ENCODE results near the gene KRTAP10-12. TPM values are rescaled to one million over a fixed set of nuclear protein-coding genes. Genes with fewer than 3 reads are reported as not detected.

Gene KRTAP10-12
- total RNA-seq, 1 experiment from 2014 or later = not detected

DNA sequence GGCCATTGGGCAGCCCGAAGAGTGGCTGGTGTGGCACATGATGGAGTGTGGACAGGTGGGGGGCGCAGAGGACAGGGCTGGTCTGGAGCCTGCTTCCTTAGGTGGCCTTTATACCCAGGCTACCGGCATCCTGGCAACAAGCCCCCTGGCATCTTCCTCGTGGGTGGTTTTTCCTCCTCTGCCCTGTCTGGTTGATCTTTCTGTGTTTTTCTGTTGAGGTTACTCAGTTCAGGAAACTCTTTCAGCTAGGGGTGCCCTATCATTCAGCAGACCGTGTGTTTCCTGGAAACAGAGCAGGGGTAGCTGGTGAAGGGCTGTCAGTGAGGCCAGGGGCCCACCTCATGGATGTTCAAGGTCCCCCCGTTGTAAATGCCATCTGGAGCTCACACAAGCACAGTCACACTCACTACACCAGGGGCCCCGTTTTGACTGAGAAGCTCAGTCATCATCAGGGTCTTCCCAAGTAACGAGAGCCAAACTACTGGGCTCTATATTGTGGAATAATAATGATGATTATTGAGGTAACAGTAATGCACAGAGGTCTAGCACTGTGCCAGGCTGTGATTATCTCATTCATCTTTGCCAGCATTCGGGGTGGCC, 42.3 kb upstream of the KRTAP10-12 start, which contains the start of gene KRTAP12-4:
KRTAP12-4 (minus strand) TSS at position 84 of the 600 bp plus-strand sequence; CDS start at position 39, 45 bp downstream.
- no TSS peak for BruUV-seq (replicated peaks)
- no peak within 1 kb of the TSS for H3K4me3 ChIP-seq (replicated peaks in 1 of 2; ENCODE audit: low read depth in 1 of 2, low read length in 2 of 2)
- H3K36me3 ChIP-seq (ENCODE audit: control insufficient read depth in 1 of 2, insufficient read depth in 2 of 2, low read length in 2 of 2) = no peaks in the 10 kb centered on the region
- no peaks in the 10 kb centered on the region for H3K4me1 ChIP-seq (ENCODE audit: control insufficient read depth in 1 of 2, insufficient read depth in 2 of 2, low read length in 2 of 2)
- no peaks in the 10 kb centered on the region for H3K9me2 ChIP-seq (ENCODE audit: insufficient read depth)
- no peak within 1 kb of the TSS for H2AFZ ChIP-seq (ENCODE audit: low read depth, low read length, poor library complexity, severe bottlenecking)
- POLR2A ChIA-PET = no interaction called here
- intact Hi-C loops (cut with micrococcal nuclease) = no loop called here
- no peak within 1 kb of the TSS for H3K9ac ChIP-seq (ENCODE audit: low read length)
- DNase-seq (ENCODE audit: low read depth, low spot score) (no peak), ATAC-seq (no peak)
- H3K27ac ChIP-seq (ENCODE audit: low read depth, low read length) = no peak within 1 kb of the TSS
- CTCF ChIA-PET = no interaction called here
- H4K20me1 ChIP-seq (ENCODE audit: insufficient read depth) = no peaks in the 10 kb centered on the region
- H3K27me3 ChIP-seq (ENCODE audit: insufficient read depth, low read length) = no peaks in the 10 kb centered on the region
- no peaks in the 10 kb centered on the region for H3K9me3 ChIP-seq (ENCODE audit: control insufficient read depth in 1 of 2, insufficient read depth in 1 of 2, low read depth in 1 of 2, low read length in 2 of 2)
- no peaks in the 10 kb centered on the region for H3K79me2 ChIP-seq (ENCODE audit: insufficient read depth, low read length)
- H3K4me2 ChIP-seq (ENCODE audit: low read length) = no peak within 1 kb of the TSS
- RAD21 ChIA-PET (ENCODE audit: low non-redundant PET in 1 of 2, low total read pairs in 2 of 2, uncharacterized antibody in 2 of 2, unreplicated experiment in 2 of 2) = no interaction called here
- TF ChIP-seq SP1 (IDR thresholded peaks at IDR 0.05; ENCODE audit: low read depth) (no peak), CBX3 (IDR thresholded peaks at IDR 0.05; ENCODE audit: low read depth) (no peak), EZH2phosphoT487 (IDR thresholded peaks at IDR 0.05; ENCODE audit: borderline replicate concordance) (no peak)
- TF ChIP-seq, protein P1, sequence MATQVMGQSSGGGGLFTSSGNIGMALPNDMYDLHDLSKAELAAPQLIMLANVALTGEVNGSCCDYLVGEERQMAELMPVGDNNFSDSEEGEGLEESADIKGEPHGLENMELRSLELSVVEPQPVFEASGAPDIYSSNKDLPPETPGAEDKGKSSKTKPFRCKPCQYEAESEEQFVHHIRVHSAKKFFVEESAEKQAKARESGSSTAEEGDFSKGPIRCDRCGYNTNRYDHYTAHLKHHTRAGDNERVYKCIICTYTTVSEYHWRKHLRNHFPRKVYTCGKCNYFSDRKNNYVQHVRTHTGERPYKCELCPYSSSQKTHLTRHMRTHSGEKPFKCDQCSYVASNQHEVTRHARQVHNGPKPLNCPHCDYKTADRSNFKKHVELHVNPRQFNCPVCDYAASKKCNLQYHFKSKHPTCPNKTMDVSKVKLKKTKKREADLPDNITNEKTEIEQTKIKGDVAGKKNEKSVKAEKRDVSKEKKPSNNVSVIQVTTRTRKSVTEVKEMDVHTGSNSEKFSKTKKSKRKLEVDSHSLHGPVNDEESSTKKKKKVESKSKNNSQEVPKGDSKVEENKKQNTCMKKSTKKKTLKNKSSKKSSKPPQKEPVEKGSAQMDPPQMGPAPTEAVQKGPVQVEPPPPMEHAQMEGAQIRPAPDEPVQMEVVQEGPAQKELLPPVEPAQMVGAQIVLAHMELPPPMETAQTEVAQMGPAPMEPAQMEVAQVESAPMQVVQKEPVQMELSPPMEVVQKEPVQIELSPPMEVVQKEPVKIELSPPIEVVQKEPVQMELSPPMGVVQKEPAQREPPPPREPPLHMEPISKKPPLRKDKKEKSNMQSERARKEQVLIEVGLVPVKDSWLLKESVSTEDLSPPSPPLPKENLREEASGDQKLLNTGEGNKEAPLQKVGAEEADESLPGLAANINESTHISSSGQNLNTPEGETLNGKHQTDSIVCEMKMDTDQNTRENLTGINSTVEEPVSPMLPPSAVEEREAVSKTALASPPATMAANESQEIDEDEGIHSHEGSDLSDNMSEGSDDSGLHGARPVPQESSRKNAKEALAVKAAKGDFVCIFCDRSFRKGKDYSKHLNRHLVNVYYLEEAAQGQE (IDR thresholded peaks at IDR 0.05; ENCODE audit: low read depth) = no peak

DNA sequence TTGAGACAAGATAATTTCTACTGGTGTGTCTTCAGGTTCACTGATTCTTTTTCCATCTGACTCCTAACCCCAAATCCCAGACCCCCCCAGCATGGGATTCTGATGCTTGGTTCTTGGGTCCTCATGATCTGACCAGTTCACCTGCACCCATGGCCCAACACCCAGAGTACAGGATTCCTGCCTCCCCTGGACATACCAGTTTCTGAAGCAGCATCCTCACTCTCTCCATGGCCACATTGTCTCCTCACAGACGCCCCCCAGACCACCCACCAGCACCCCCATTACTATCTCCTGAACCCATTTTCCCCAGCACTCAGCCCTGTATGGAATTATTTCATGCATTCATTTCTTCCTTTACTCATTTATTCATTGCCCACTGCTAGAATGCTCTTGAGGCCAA, 40.1 kb upstream of the KRTAP10-12 start:
- POLR2A ChIA-PET = no interaction called here
- Histone ChIP-seq H3K9me3 (ENCODE audit: control insufficient read depth in 1 of 2, insufficient read depth in 1 of 2, low read depth in 1 of 2, low read length in 2 of 2) (no peaks in the 10 kb centered on the region), H3K36me3 (ENCODE audit: control insufficient read depth in 1 of 2, insufficient read depth in 2 of 2, low read length in 2 of 2) (no peaks in the 10 kb centered on the region), H3K27ac (ENCODE audit: low read depth, low read length) (no peak overlapping the region), H3K9me2 (ENCODE audit: insufficient read depth) (no peaks in the 10 kb centered on the region), H4K20me1 (ENCODE audit: insufficient read depth) (no peaks in the 10 kb centered on the region), H3K79me2 (ENCODE audit: insufficient read depth, low read length) (no peaks in the 10 kb centered on the region), H3K4me2 (ENCODE audit: low read length) (no peak overlapping the region), H3K27me3 (ENCODE audit: insufficient read depth, low read length) (no peaks in the 10 kb centered on the region), H2AFZ (ENCODE audit: low read depth, low read length, poor library complexity, severe bottlenecking) (no peak overlapping the region), H3K4me3 (replicated peaks in 1 of 2; ENCODE audit: low read depth in 1 of 2, low read length in 2 of 2) (no peak overlapping the region), H3K4me1 (ENCODE audit: control insufficient read depth in 1 of 2, insufficient read depth in 2 of 2, low read length in 2 of 2) (no peaks in the 10 kb centered on the region), H3K9ac (ENCODE audit: low read length) (no peak overlapping the region)
- intact Hi-C loops (cut with micrococcal nuclease) = no loop called here
- RAD21 ChIA-PET (ENCODE audit: low non-redundant PET in 1 of 2, low total read pairs in 2 of 2, uncharacterized antibody in 2 of 2, unreplicated experiment in 2 of 2) = no interaction called here
- BruUV-seq (replicated peaks) = no TSS peak
- ATAC-seq = no peak
- DNase-seq (ENCODE audit: low read depth, low spot score) = no peak
- CTCF ChIA-PET = no interaction called here
- TF ChIP-seq, protein P2, sequence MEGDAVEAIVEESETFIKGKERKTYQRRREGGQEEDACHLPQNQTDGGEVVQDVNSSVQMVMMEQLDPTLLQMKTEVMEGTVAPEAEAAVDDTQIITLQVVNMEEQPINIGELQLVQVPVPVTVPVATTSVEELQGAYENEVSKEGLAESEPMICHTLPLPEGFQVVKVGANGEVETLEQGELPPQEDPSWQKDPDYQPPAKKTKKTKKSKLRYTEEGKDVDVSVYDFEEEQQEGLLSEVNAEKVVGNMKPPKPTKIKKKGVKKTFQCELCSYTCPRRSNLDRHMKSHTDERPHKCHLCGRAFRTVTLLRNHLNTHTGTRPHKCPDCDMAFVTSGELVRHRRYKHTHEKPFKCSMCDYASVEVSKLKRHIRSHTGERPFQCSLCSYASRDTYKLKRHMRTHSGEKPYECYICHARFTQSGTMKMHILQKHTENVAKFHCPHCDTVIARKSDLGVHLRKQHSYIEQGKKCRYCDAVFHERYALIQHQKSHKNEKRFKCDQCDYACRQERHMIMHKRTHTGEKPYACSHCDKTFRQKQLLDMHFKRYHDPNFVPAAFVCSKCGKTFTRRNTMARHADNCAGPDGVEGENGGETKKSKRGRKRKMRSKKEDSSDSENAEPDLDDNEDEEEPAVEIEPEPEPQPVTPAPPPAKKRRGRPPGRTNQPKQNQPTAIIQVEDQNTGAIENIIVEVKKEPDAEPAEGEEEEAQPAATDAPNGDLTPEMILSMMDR (IDR thresholded peaks at IDR 0.05 in 2 of 3, conservative IDR thresholded peaks at IDR 0.05 in 1 of 3; ENCODE audit: borderline replicate concordance in 1 of 3, insufficient read depth in 1 of 3, low read depth in 2 of 3, low read length in 2 of 3) = no peak
- TF ChIP-seq ZNF274 (IDR thresholded peaks at IDR 0.05; ENCODE audit: low read depth, low read length) (no peak), EZH2 (IDR thresholded peaks at IDR 0.05) (no peak), TCF7L2 (IDR thresholded peaks at IDR 0.05; ENCODE audit: borderline replicate concordance, extremely low read depth, insufficient read depth, insufficient read length) (no peak), ZFX (IDR thresholded peaks at IDR 0.05) (no peak), ELF1 (IDR thresholded peaks at IDR 0.05; ENCODE audit: borderline replicate concordance, low read depth) (no peak), CBX3 (IDR thresholded peaks at IDR 0.05; ENCODE audit: low read depth) (no peak), POLR2A (IDR thresholded peaks at IDR 0.05; ENCODE audit: borderline replicate concordance, extremely low read depth, insufficient read depth, insufficient read length) (no peak), JUND (IDR thresholded peaks at IDR 0.05) (no peak), YY1 (IDR thresholded peaks at IDR 0.05; ENCODE audit: extremely low read depth, insufficient replicate concordance, low read depth, low read length) (no peak), SP1 (IDR thresholded peaks at IDR 0.05; ENCODE audit: low read depth) (no peak)
- TF ChIP-seq, protein P3, sequence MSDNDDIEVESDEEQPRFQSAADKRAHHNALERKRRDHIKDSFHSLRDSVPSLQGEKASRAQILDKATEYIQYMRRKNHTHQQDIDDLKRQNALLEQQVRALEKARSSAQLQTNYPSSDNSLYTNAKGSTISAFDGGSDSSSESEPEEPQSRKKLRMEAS (IDR thresholded peaks at IDR 0.05) = no peak
- TF ChIP-seq, protein P4, sequence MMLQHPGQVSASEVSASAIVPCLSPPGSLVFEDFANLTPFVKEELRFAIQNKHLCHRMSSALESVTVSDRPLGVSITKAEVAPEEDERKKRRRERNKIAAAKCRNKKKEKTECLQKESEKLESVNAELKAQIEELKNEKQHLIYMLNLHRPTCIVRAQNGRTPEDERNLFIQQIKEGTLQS (IDR thresholded peaks at IDR 0.05) = no peak
